Measurements from ENCODE around the gene PDLIM4.

PDLIM4 gene

GRCh38 chr5:132265336-132266030, 8.0 kb downstream of the PDLIM4 start:
- Histone ChIP-seq H3K4me2 (no peak overlapping the region), H3K4me3 (IDR thresholded peaks at IDR 0.05; ENCODE audit: insufficient read depth, low read depth, low read length) (no peak overlapping the region), H3K79me2 (ENCODE audit: insufficient read depth, low read depth) (no peaks in the 10 kb centered on the region), H3K27me3 (ENCODE audit: insufficient read depth, low read depth) (no peaks in the 10 kb centered on the region), H2AFZ (ENCODE audit: low read depth) (no peak overlapping the region), H3K27ac (no peak overlapping the region), H3K9ac (no peak overlapping the region), H4K20me1 (ENCODE audit: insufficient read depth) (no peaks in the 10 kb centered on the region), H3K36me3 (ENCODE audit: insufficient read depth) (no peaks in the 10 kb centered on the region), H3K4me1 (ENCODE audit: low read depth, poor library complexity, severe bottlenecking) (no peaks in the 10 kb centered on the region)
- no peak for TF ChIP-seq CTCF (conservative IDR thresholded peaks at IDR 0.05; ENCODE audit: low read depth, low read length)

GRCh38 chr5:132266031-132266835, 8.7 kb downstream of the PDLIM4 start:
- H3K27ac ChIP-seq = no peak overlapping the region

GRCh38 chr5:132266836-132267160, 9.3 kb downstream of the PDLIM4 start:
- H3K27ac ChIP-seq = no peak overlapping the region
- no peak overlapping the region for H3K4me2 ChIP-seq
- H3K79me2 ChIP-seq (ENCODE audit: insufficient read depth, low read depth) = no peaks in the 10 kb centered on the region
- H3K4me3 ChIP-seq (IDR thresholded peaks at IDR 0.05; ENCODE audit: insufficient read depth, low read depth, low read length) = no peak overlapping the region
- no peak for TF ChIP-seq CTCF (conservative IDR thresholded peaks at IDR 0.05; ENCODE audit: low read depth, low read length)
- H3K9ac ChIP-seq = no peak overlapping the region
- no peaks in the 10 kb centered on the region for H4K20me1 ChIP-seq (ENCODE audit: insufficient read depth)
- no peak overlapping the region for H2AFZ ChIP-seq (ENCODE audit: low read depth)
- H3K4me1 ChIP-seq (ENCODE audit: low read depth, poor library complexity, severe bottlenecking) = no peaks in the 10 kb centered on the region
- H3K27me3 ChIP-seq (ENCODE audit: insufficient read depth, low read depth) = no peaks in the 10 kb centered on the region
- H3K36me3 ChIP-seq (ENCODE audit: insufficient read depth) = no peaks in the 10 kb centered on the region

More at GRCh38 chr5:132266031-132266835, 8.7 kb downstream of the PDLIM4 start:
- no peaks in the 10 kb centered on the region for H3K79me2 ChIP-seq (ENCODE audit: insufficient read depth, low read depth)
- H3K4me3 ChIP-seq (IDR thresholded peaks at IDR 0.05; ENCODE audit: insufficient read depth, low read depth, low read length) = no peak overlapping the region
- no peaks in the 10 kb centered on the region for H3K4me1 ChIP-seq (ENCODE audit: low read depth, poor library complexity, severe bottlenecking)
- no peak overlapping the region for H3K4me2 ChIP-seq
- H3K27me3 ChIP-seq (ENCODE audit: insufficient read depth, low read depth) = no peaks in the 10 kb centered on the region
- H4K20me1 ChIP-seq (ENCODE audit: insufficient read depth) = no peaks in the 10 kb centered on the region
- H3K9ac ChIP-seq = no peak overlapping the region
- no peak for TF ChIP-seq CTCF (conservative IDR thresholded peaks at IDR 0.05; ENCODE audit: low read depth, low read length)
- H3K36me3 ChIP-seq (ENCODE audit: insufficient read depth) = no peaks in the 10 kb centered on the region
- no peak overlapping the region for H2AFZ ChIP-seq (ENCODE audit: low read depth)

GRCh38 chr5:132267166-132267739, 9.8 kb downstream of the PDLIM4 start:
- Histone ChIP-seq H3K9ac (no peak overlapping the region), H4K20me1 (ENCODE audit: insufficient read depth) (no peaks in the 10 kb centered on the region), H2AFZ (ENCODE audit: low read depth) (no peak overlapping the region), H3K4me2 (no peak overlapping the region), H3K27me3 (ENCODE audit: insufficient read depth, low read depth) (no peaks in the 10 kb centered on the region), H3K27ac (no peak overlapping the region), H3K4me1 (ENCODE audit: low read depth, poor library complexity, severe bottlenecking) (no peaks in the 10 kb centered on the region), H3K4me3 (IDR thresholded peaks at IDR 0.05; ENCODE audit: insufficient read depth, low read depth, low read length) (no peak overlapping the region), H3K36me3 (ENCODE audit: insufficient read depth) (no peaks in the 10 kb centered on the region), H3K79me2 (ENCODE audit: insufficient read depth, low read depth) (no peaks in the 10 kb centered on the region)
- no peak for TF ChIP-seq CTCF (conservative IDR thresholded peaks at IDR 0.05; ENCODE audit: low read depth, low read length)
